Neural cell (in vitro differentiated cells): ENCODE measurements around the gene PRKAG3. TPM values are rescaled to one million over a fixed set of nuclear protein-coding genes. Genes with fewer than 3 reads are reported as not detected.

Experiments used
- H2AFZ ChIP-seq: fragments of 200-600, 300-800 bp; sonication (generic), shearing (Covaris generic); 2 replicates; pipeline ENCODE4 v1.6.0; 2014; ENCODE audit warnings: low read depth, mild to moderate bottlenecking, antibody characterized with exemption, low read length, moderate library complexity
- H3F3A ChIP-seq: fragments of 200-600 bp; shearing (Covaris generic); 2 replicates; pipeline ENCODE4 v1.6.1; 2016; ENCODE audit warnings: mild to moderate bottlenecking, moderate library complexity, mixed read lengths, antibody characterized with exemption, low read length; ENCODE audit not compliant: insufficient read depth, poor library complexity, severe bottlenecking
- H3K27ac ChIP-seq: fragments of 200-600, 300-800 bp; sonication (generic), shearing (Covaris generic); 2 replicates; pipeline ENCODE4 v1.5.1; 2014; ENCODE audit warnings: mild to moderate bottlenecking, low read length, moderate library complexity
- H3K27me3 ChIP-seq: fragments of 300-800, 200-600 bp; sonication (generic), shearing (Covaris generic); 2 replicates; pipeline ENCODE4 v1.6.0; 2014; ENCODE audit warnings: mild to moderate bottlenecking, low read depth, low read length, moderate library complexity; ENCODE audit not compliant: insufficient read depth
- H3K36me3 ChIP-seq: fragments of 300-800, 200-600 bp; sonication (generic), shearing (Covaris generic); 2 replicates; pipeline ENCODE4 v1.5.1; 2014; ENCODE audit warnings: mild to moderate bottlenecking, antibody characterized with exemption, low read length, moderate library complexity; ENCODE audit not compliant: insufficient read depth
- H3K4me2 ChIP-seq: fragments of 300-800, 200-600 bp; sonication (generic), shearing (Covaris generic); 2 replicates; pipeline ENCODE4 v1.6.0; 2014; ENCODE audit warnings: mild to moderate bottlenecking, low read length
- H3K4me3 ChIP-seq: fragments of 300-800, 200-600 bp; sonication (generic), shearing (Covaris generic); 2 replicates; pipeline ENCODE4 v1.5.1; 2014; ENCODE audit warnings: mild to moderate bottlenecking, low read length, moderate library complexity
- H3K79me2 ChIP-seq: fragments of 200-600 bp; shearing (Covaris generic); replicated peaks from 2 replicates; pipeline ENCODE4 v1.6.0; 2014; ENCODE audit warnings: mild to moderate bottlenecking, low read length, moderate library complexity; ENCODE audit not compliant: insufficient read depth
- H3K9ac ChIP-seq: fragments of 300-800, 200-600 bp; sonication (generic), shearing (Covaris generic); 2 replicates; pipeline ENCODE4 v1.6.1; 2016; ENCODE audit warnings: mild to moderate bottlenecking, low read length, mixed read lengths
- H3K9me2 ChIP-seq: fragments of 200-600 bp; shearing (Covaris generic); 2 replicates; pipeline ENCODE4 v1.6.1; 2016; ENCODE audit warnings: mild to moderate bottlenecking, low read length, mixed read lengths; ENCODE audit not compliant: insufficient read depth
- H3K9me3 ChIP-seq: fragments of 200-600, 300-800 bp; sonication (generic), shearing (Covaris generic); 2 replicates; pipeline ENCODE4 v1.6.1; 2016; ENCODE audit warnings: mild to moderate bottlenecking, mixed run types, low read length, moderate library complexity, mixed read lengths
- H4K20me1 ChIP-seq: fragments of 200-600 bp; shearing (Covaris generic); 2 replicates; pipeline ENCODE4 v1.6.1; 2016; ENCODE audit warnings: mild to moderate bottlenecking, mixed run types; ENCODE audit not compliant: insufficient read depth
- CTCF ChIP-seq: fragments of 450-650 bp; IDR thresholded peaks from 2 replicates; pipeline ENCODE4 v1.5.1; 2014; ENCODE audit warnings: antibody characterized with exemption, mild to moderate bottlenecking, moderate library complexity; ENCODE audit not compliant: poor library complexity, severe bottlenecking
- EP300 ChIP-seq: fragments of 450-650 bp; conservative IDR thresholded peaks from 2 replicates; pipeline ENCODE4 v1.6.1; 2014; ENCODE audit warnings: antibody characterized with exemption, mild to moderate bottlenecking, moderate library complexity; ENCODE audit not compliant: poor library complexity, severe bottlenecking
- EZH2 ChIP-seq: fragments of 200-600, 300-800 bp; shearing (Covaris generic), sonication (generic); IDR thresholded peaks from 2 replicates; pipeline ENCODE4 v1.6.1; 2014; ENCODE audit warnings: antibody characterized with exemption, low read length, borderline replicate concordance, mild to moderate bottlenecking; ENCODE audit not compliant: insufficient read depth, poor library complexity, severe bottlenecking
- MXI1 ChIP-seq: fragments of 450-650 bp; conservative IDR thresholded peaks from 2 replicates; pipeline ENCODE4 v1.6.1; 2014; ENCODE audit warnings: antibody characterized with exemption, mild to moderate bottlenecking; ENCODE audit not compliant: poor library complexity, severe bottlenecking
- POLR2AphosphoS5 ChIP-seq: IDR thresholded peaks from 2 replicates; pipeline ENCODE4 v1.6.1; 2012
- RAD21 ChIP-seq: fragments of 450-650 bp; conservative IDR thresholded peaks from 2 replicates; pipeline ENCODE4 v1.6.1; 2014; ENCODE audit warnings: antibody characterized with exemption, mild to moderate bottlenecking, moderate library complexity
- REST ChIP-seq: IDR thresholded peaks from 2 replicates; pipeline ENCODE4 v1.6.1; 2012; ENCODE audit warnings: borderline replicate concordance
- SMC3 ChIP-seq: fragments of 450-650 bp; conservative IDR thresholded peaks from 2 replicates; pipeline ENCODE4 v1.6.1; 2014; ENCODE audit warnings: antibody characterized with exemption, mild to moderate bottlenecking, moderate library complexity; ENCODE audit not compliant: poor library complexity
- TAF1 ChIP-seq: IDR thresholded peaks from 2 replicates; pipeline ENCODE4 v1.6.1; 2012; ENCODE audit warnings: low read depth
- polyA plus RNA-seq: library from polyadenylated mRNA; depleted of rRNA; stranded (reverse); fragments of >200 nt; gene quantifications from 2 replicates; pipeline ENCODE4 v1.2.3, GENCODE V29; 2014

PRKAG3 gene
- polyA plus RNA-seq, 1 donor from 2014 or later: not detected

GRCh38 chr2:218823196-218823855 is 8.3 kb downstream of the PRKAG3 start:
- H3K4me2 ChIP-seq: no peak overlapping the region
- no peaks in the 10 kb centered on the region for H3F3A ChIP-seq
- H3K4me3 ChIP-seq: no peak overlapping the region
- H3K27me3 ChIP-seq: no peaks in the 10 kb centered on the region
- no peaks in the 10 kb centered on the region for H4K20me1 ChIP-seq
- no peaks in the 10 kb centered on the region for H3K9me3 ChIP-seq
- no peaks in the 10 kb centered on the region for H3K9me2 ChIP-seq
- H3K9ac ChIP-seq: no peak overlapping the region
- no peaks in the 10 kb centered on the region for H3K36me3 ChIP-seq
- no peaks in the 10 kb centered on the region for H3K79me2 ChIP-seq
- H3K27ac ChIP-seq: no peak overlapping the region
- TF ChIP-seq CTCF: no peak
- no peak for TF ChIP-seq SMC3
- TF ChIP-seq RAD21: no peak
- H2AFZ ChIP-seq: no peak overlapping the region

GRCh38 chr2:218822622-218823021 is 9.0 kb downstream of the PRKAG3 start:
- no peaks in the 10 kb centered on the region for H3K79me2 ChIP-seq
- H2AFZ ChIP-seq: no peak overlapping the region
- no peak overlapping the region for H3K9ac ChIP-seq
- no peak overlapping the region for H3K4me2 ChIP-seq
- TF ChIP-seq SMC3 (no peak), EZH2 (no peak), REST (no peak), RAD21 (no peak), TAF1 (no peak), POLR2AphosphoS5 (no peak), MXI1 (no peak), EP300 (no peak), CTCF (no peak)
- no peaks in the 10 kb centered on the region for H3K9me2 ChIP-seq
- H3K4me3 ChIP-seq: no peak overlapping the region
- no peaks in the 10 kb centered on the region for H4K20me1 ChIP-seq
- no peaks in the 10 kb centered on the region for H3K27me3 ChIP-seq
- no peaks in the 10 kb centered on the region for H3K36me3 ChIP-seq
- H3F3A ChIP-seq: no peaks in the 10 kb centered on the region
- no peaks in the 10 kb centered on the region for H3K9me3 ChIP-seq
- no peak overlapping the region for H3K27ac ChIP-seq
